Stomach (tissue), 9 donors: ENCODE data around the gene JMJD1C. TPM values are rescaled to one million over a fixed set of nuclear protein-coding genes. Genes with fewer than 3 reads are reported as not detected.

Experiments
- DNase-seq, 2 donors: peaks; one replicate each; pipeline versions ENCODE4 v3.0.0 to v3.0.0-alpha.2; 2013 to 2019
- H3K27ac ChIP-seq, 5 donors: fragments of 200-600 bp in 4 of 5; sonication (generic) in 4 of 5; one replicate each; pipeline ENCODE4 v1.5.1; 2013 to 2019; ENCODE audit warnings: mild to moderate bottlenecking in 1 of 5, moderate library complexity in 1 of 5
- H3K27me3 ChIP-seq, 3 donors: fragments of 200-600 bp; sonication (generic); one replicate each; pipeline ENCODE4 v1.5.1; 2017 to 2019; ENCODE audit warnings: mixed run types in 1 of 3
- H3K36me3 ChIP-seq, 4 donors: fragments of 200-600 bp; sonication (generic); 1 replicate in 3 of 4; 2 replicates in 1 of 4; pipeline ENCODE4 v1.5.1; 2016 to 2019
- H3K4me1 ChIP-seq, 4 donors: fragments of 200-600 bp; sonication (generic); one replicate each; pipeline ENCODE4 v1.5.1; 2016 to 2019
- H3K4me3 ChIP-seq, 4 donors: fragments of 200-600 bp; sonication (generic) in 3 of 4; one replicate each; pipeline ENCODE4 v1.5.1; 2016 to 2019; ENCODE audit warnings: mild to moderate bottlenecking in 1 of 4
- H3K9me3 ChIP-seq, 4 donors: fragments of 200-600 bp; sonication (generic); one replicate each; pipeline ENCODE4 v1.5.1; 2016 to 2019
- CTCF ChIP-seq, 7 experiments: fragments of 450-650 bp in 4 of 7; fragments of 200-600 bp in 3 of 7; sonication (generic) in 3 of 7; IDR thresholded peaks; one replicate each; pipeline ENCODE4 v1.5.1; 2016 to 2019; ENCODE audit warnings: antibody characterized with exemption in 7 of 7, control low read depth in 2 of 7, mild to moderate bottlenecking in 1 of 7
- EP300 ChIP-seq: sonication (generic); formaldehyde crosslinking; IDR thresholded peaks from one replicate; pipeline ENCODE4 v1.6.1; 2017; ENCODE audit warnings: antibody characterized with exemption
- POLR2A ChIP-seq, 4 donors: fragments of 450-650 bp; IDR thresholded peaks; one replicate each; pipeline ENCODE4 v1.6.1; 2016; ENCODE audit warnings: antibody characterized with exemption in 4 of 4, control low read depth in 2 of 4, mild to moderate bottlenecking in 1 of 4, moderate library complexity in 1 of 4
- POLR2AphosphoS5 ChIP-seq, 3 donors: sonication (generic); formaldehyde crosslinking; IDR thresholded peaks; one replicate each; pipeline ENCODE4 v1.6.1; 2016; ENCODE audit warnings: antibody characterized with exemption in 3 of 3
- WGBS, 5 donors: extraction: QIAGEN DNeasy Blood & Tissue Kit in 3 of 5; methylation state at CpG; one replicate each; pipeline versions ENCODE4 v1.1.5 to v1.1.7; 2013 to 2018; 5-methylcytosine and 5-hydroxymethylcytosine counted together
- intact Hi-C: fragments of 100-400 bp; cut with DNase I; formaldehyde crosslinking; loops from one replicate; pipeline ENCODE4 v1.15.1; 2023; ENCODE audit warnings: low total_unique reads
- polyA plus RNA-seq, 3 donors: library from polyadenylated mRNA; stranded (reverse); fragments of 200-250 nt; gene quantifications; one replicate each; pipeline ENCODE4 v1.2.3, GENCODE V29; 2013
- total RNA-seq, 5 donors: library from RNA; depleted of rRNA; stranded (reverse); fragments of >200 nt; gene quantifications; one replicate each; pipeline versions ENCODE4 v1.1.0 to v1.2.3, GENCODE V29; 2014 to 2016
- donor health status: healthy with polysubstance abuse.
- donor health status: Bipolar disorder and iron deficiency.
- donor health status: healthy.

Gene JMJD1C
- total and polyA plus RNA-seq, 8 donors = 13.6 to 235 (median 33.5) TPM

DNA sequence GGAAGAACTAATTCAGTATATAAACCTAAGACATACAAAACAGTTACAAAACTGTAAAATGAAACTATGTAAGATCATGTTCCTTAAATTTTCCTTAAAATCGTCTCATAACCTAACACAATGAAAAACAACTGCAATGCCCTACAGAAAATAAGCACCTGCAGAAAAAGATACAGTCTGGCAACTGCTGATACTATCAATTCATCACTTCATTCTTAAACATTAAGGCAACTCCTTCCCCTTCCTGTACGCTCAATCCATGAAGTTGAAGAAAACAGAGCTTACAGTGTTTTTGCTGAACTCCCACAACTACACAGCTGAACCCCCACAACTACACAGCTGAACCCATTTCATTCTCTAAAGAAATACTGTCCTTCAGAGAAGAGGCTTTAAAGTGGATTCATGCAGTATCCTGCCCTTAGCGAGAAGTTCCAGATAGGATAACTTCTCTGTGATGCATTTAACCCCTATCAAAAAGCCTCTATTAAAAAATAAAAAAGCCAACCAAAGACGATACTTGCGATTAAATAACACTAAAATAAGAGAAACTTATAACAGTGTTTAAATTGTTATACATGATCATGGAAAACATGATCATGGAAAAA, 50.0 kb downstream of the JMJD1C start:
- no peaks in the 10 kb centered on the region for H3K9me3 ChIP-seq
- TF ChIP-seq POLR2A (IDR thresholded peaks at IDR 0.05) (no peak), CTCF (IDR thresholded peaks at IDR 0.05) (no peak), POLR2AphosphoS5 (IDR thresholded peaks at IDR 0.05) (no peak), EP300 (no peak)
- no peak overlapping the region for H3K27ac ChIP-seq
- DNase-seq = no peak
- 51 to 65% (median 59%) methylated on average over 5 of the region's 5 CpGs for WGBS, 5 donors
- intact Hi-C loops = no loop called here
- H3K4me1 ChIP-seq = peaks cover 6 to 40% (median 25%) of the 10 kb centered on the region in 4 donors
- no peaks in the 10 kb centered on the region for H3K27me3 ChIP-seq
- no peak overlapping the region for H3K4me3 ChIP-seq
- no peaks in the 10 kb centered on the region for H3K36me3 ChIP-seq

- Histone ChIP-seq H3K36me3 (no peaks in the 10 kb centered on the region), H3K4me3 (no peak overlapping the region), H3K9me3 (no peaks in the 10 kb centered on the region), H3K27ac (no peak overlapping the region), H3K27me3 (no peaks in the 10 kb centered on the region), H3K4me1 (peaks cover 6 to 46% (median 27%) of the 10 kb centered on the region in 4 donors)
- no peak for DNase-seq
- WGBS, 5 donors = 87 to 94% (median 90%) methylated on average over 7 of the region's 7 CpGs
- intact Hi-C loops = no loop called here
- TF ChIP-seq POLR2A (IDR thresholded peaks at IDR 0.05) (no peak), CTCF (IDR thresholded peaks at IDR 0.05) (no peak), EP300 (no peak), POLR2AphosphoS5 (IDR thresholded peaks at IDR 0.05) (no peak)
Measured at GRCh38 chr10:63414481-63415260, 51.1 kb downstream of the JMJD1C start.

- 28 to 55% (median 51%) methylated on average over 3 of the region's 3 CpGs for WGBS, 5 donors
- peaks cover 6 to 45% (median 31%) of the 10 kb centered on the region in 4 donors for H3K4me1 ChIP-seq
Measured at GRCh38 chr10:63413429-63413828, 52.3 kb downstream of the JMJD1C start.

DNA sequence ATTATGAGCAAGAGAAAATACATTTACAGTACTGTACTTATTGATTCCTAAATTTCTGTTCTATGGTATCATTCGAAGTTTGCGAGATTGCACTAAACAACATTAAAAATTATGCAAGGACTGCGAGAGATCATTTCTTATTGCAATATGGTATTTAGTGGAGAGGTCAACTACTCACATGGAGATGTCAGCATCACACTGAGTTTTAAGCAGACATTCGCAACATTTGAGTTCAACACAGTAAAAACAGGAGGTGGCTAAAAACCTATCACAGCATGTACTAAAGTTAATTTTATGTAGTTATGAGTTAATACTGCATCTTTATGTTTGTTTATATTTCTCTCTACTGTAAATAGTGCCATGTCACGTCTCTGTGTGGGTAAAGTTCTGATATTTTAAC, 53.5 kb downstream of the JMJD1C start:
- Histone ChIP-seq H3K27ac (no peak overlapping the region), H3K27me3 (no peaks in the 10 kb centered on the region), H3K4me3 (no peak overlapping the region), H3K9me3 (no peaks in the 10 kb centered on the region), H3K4me1 (peaks cover 6 to 43% (median 23%) of the 10 kb centered on the region in 4 donors), H3K36me3 (no peaks in the 10 kb centered on the region)
- intact Hi-C loops = no loop called here
- TF ChIP-seq POLR2AphosphoS5 (IDR thresholded peaks at IDR 0.05) (no peak), EP300 (no peak), POLR2A (IDR thresholded peaks at IDR 0.05) (no peak), CTCF (IDR thresholded peaks at IDR 0.05) (no peak)
- DNase-seq = no peak
- 94 to 97% (median 94%) methylated on average over 5 of the region's 5 CpGs for WGBS, 5 donors

More at GRCh38 chr10:63413429-63413828, 52.3 kb downstream of the JMJD1C start:
- no peak for TF ChIP-seq EP300
- TF ChIP-seq POLR2A (IDR thresholded peaks at IDR 0.05) = no peak
- no peak for TF ChIP-seq CTCF (IDR thresholded peaks at IDR 0.05)
- no peak for TF ChIP-seq POLR2AphosphoS5 (IDR thresholded peaks at IDR 0.05)
- Histone ChIP-seq H3K4me3 (no peak overlapping the region), H3K27ac (no peak overlapping the region), H3K36me3 (no peaks in the 10 kb centered on the region), H3K27me3 (no peaks in the 10 kb centered on the region), H3K9me3 (no peaks in the 10 kb centered on the region)
- no peak for DNase-seq
- intact Hi-C loops = no loop called here
